CD14-positive monocyte (primary cell): ENCODE measurements around the gene DOK6. TPM values are rescaled to one million over a fixed set of nuclear protein-coding genes. Genes with fewer than 3 reads are reported as not detected.
"Not testable (repeated sequence)": the region's sequence is repeated elsewhere in the genome, so short reads cannot be mapped to it uniquely, and the experiment has no call there.

Experiments
- DNase-seq, 3 donors: peaks; one replicate each; pipeline ENCODE4 v3.0.0-alpha.2; 2011 to 2022
- H2AFZ ChIP-seq: 2 replicates; pipeline ENCODE4 v1.6.0; 2012; ENCODE audit warnings: mild to moderate bottlenecking, low read depth, low read length, inconsistent platforms; ENCODE audit not compliant: insufficient read depth, poor library complexity, severe bottlenecking
- H3K27ac ChIP-seq, 2 donors: 1 replicate in 1 of 2; 2 replicates in 1 of 2; pipeline ENCODE4 v1.5.1; 2012 to 2013; ENCODE audit warnings: low read length in 2 of 2, control low read depth in 1 of 2, inconsistent platforms in 1 of 2, low read depth in 1 of 2, mild to moderate bottlenecking in 1 of 2
- H3K27me3 ChIP-seq, 2 donors: one replicate each; pipeline versions ENCODE4 v1.6.0 to v1.6.1; 2011 to 2013; ENCODE audit warnings: low read length in 2 of 2; ENCODE audit not compliant: control insufficient read depth in 2 of 2, insufficient read depth in 2 of 2
- H3K36me3 ChIP-seq, 2 donors: replicated peaks in 1 of 2; 1 replicate in 1 of 2; 2 replicates in 1 of 2; pipeline versions ENCODE4 v1.5.1 to v1.6.1; 2012 to 2013; ENCODE audit warnings: low read length in 2 of 2, control low read depth in 1 of 2, inconsistent platforms in 1 of 2, mild to moderate bottlenecking in 1 of 2; ENCODE audit not compliant: insufficient read depth in 2 of 2, control insufficient read depth in 1 of 2
- H3K4me1 ChIP-seq, 2 donors: 1 replicate in 1 of 2; 2 replicates in 1 of 2; pipeline versions ENCODE4 v1.5.1 to v1.6.1; 2012 to 2013; ENCODE audit warnings: low read length in 2 of 2, control low read depth in 1 of 2, inconsistent platforms in 1 of 2, mild to moderate bottlenecking in 1 of 2, moderate library complexity in 1 of 2; ENCODE audit not compliant: insufficient read depth in 2 of 2, control insufficient read depth in 1 of 2
- H3K4me2 ChIP-seq: replicated peaks from 2 replicates; pipeline ENCODE3; 2012; ENCODE audit warnings: low read length, moderate library complexity, mild to moderate bottlenecking; ENCODE audit not compliant: poor library complexity, severe bottlenecking; ENCODE audit errors: extremely low read depth
- H3K4me3 ChIP-seq, 3 experiments: fragments of 200-600 bp in 1 of 3; sonication (generic) in 1 of 3; replicated peaks in 1 of 3; 1 replicate in 2 of 3; 2 replicates in 1 of 3; pipeline ENCODE4 v1.5.1; 2011 to 2013; ENCODE audit warnings: low read length in 3 of 3, mild to moderate bottlenecking in 3 of 3, control low read depth in 2 of 3, low read depth in 2 of 3, inconsistent platforms in 1 of 3, moderate library complexity in 1 of 3
- H3K79me2 ChIP-seq: 2 replicates; pipeline ENCODE4 v1.6.0; 2012; ENCODE audit warnings: mild to moderate bottlenecking, control low read depth, inconsistent platforms, low read length, moderate library complexity; ENCODE audit not compliant: insufficient read depth
- H3K9ac ChIP-seq: 2 replicates; pipeline ENCODE4 v1.6.0; 2017; ENCODE audit warnings: low read length, mild to moderate bottlenecking; ENCODE audit not compliant: insufficient read depth, poor library complexity, severe bottlenecking
- H3K9me3 ChIP-seq, 2 donors: replicated peaks in 1 of 2; 1 replicate in 1 of 2; 2 replicates in 1 of 2; pipeline versions ENCODE4 v1.5.1 to v1.6.1; 2012 to 2013; ENCODE audit warnings: low read length in 2 of 2, control low read depth in 1 of 2; ENCODE audit not compliant: control insufficient read depth in 1 of 2, insufficient read depth in 1 of 2
- H4K20me1 ChIP-seq: 2 replicates; pipeline ENCODE4 v1.6.0; 2012; ENCODE audit warnings: mild to moderate bottlenecking, low read length, control low read depth, moderate library complexity; ENCODE audit not compliant: insufficient read depth
- H3K27ac Mint-ChIP-seq, 7 donors: one replicate each; pipeline ENCODE4 v1.8.0; 2020; ENCODE audit warnings: mild to moderate bottlenecking in 7 of 7, mixed read lengths in 7 of 7, moderate library complexity in 6 of 7, inconsistent platforms in 2 of 7
- H3K27me3 Mint-ChIP-seq, 3 donors: one replicate each; pipeline ENCODE4 v1.8.0; 2021 to 2022; ENCODE audit warnings: low read depth in 3 of 3, mild to moderate bottlenecking in 3 of 3, mixed read lengths in 3 of 3, moderate library complexity in 3 of 3, inconsistent platforms in 1 of 3
- H3K36me3 Mint-ChIP-seq, 2 donors: one replicate each; pipeline ENCODE4 v1.8.0; 2020; ENCODE audit warnings: mixed read lengths in 2 of 2, inconsistent platforms in 1 of 2, mild to moderate bottlenecking in 1 of 2
- H3K4me1 Mint-ChIP-seq: one replicate; pipeline ENCODE4 v1.8.0; 2020; ENCODE audit warnings: mild to moderate bottlenecking, mixed read lengths
- H3K4me3 Mint-ChIP-seq, 2 donors: one replicate each; pipeline ENCODE4 v1.8.0; 2020; ENCODE audit warnings: mild to moderate bottlenecking in 2 of 2, mixed read lengths in 2 of 2, moderate library complexity in 1 of 2
- H3K9me3 Mint-ChIP-seq, 7 donors: one replicate each; pipeline ENCODE4 v1.8.0; 2020 to 2022; ENCODE audit warnings: mixed read lengths in 7 of 7, mild to moderate bottlenecking in 6 of 7, moderate library complexity in 6 of 7, inconsistent platforms in 2 of 7
- CTCF ChIP-seq: fragments of 200-600 bp; IDR thresholded peaks from one replicate; pipeline ENCODE4 v1.8.0; 2022; ENCODE audit warnings: antibody characterized with exemption, mild to moderate bottlenecking
- WGBS: methylation state at CpG from one replicate; pipeline ENCODE4 v1.1.5; 2013; ENCODE audit warnings: missing lambda C conversion rate; ENCODE audit not compliant: insufficient coverage; 5-methylcytosine and 5-hydroxymethylcytosine counted together
- intact Hi-C, 2 donors: fragments of 100-400 bp; cut with micrococcal nuclease; formaldehyde crosslinking; loops; one replicate each; pipeline versions ENCODE4 v1.15.0 to v1.15.1; 2023
- polyA plus RNA-seq, 3 donors: library from polyadenylated mRNA; depleted of rRNA in 1 of 3; unstranded in 2 of 3; stranded (reverse) in 1 of 3; fragments of 300-500 nt in 2 of 3; fragments of >200 nt in 1 of 3; fragmentation: Illumina TruSeq in 2 of 3; gene quantifications; 1 replicate in 2 of 3; 2 replicates in 1 of 3; pipeline ENCODE4 v1.2.3, GENCODE V29; 2012 to 2021

Gene DOK6
- polyA plus RNA-seq, 3 donors = not detected

GRCh38 chr18:69658685-69659084 is 258.0 kb downstream of the DOK6 start:
- H3K27me3 Mint-ChIP-seq = no peaks in the 10 kb centered on the region
- H2AFZ ChIP-seq = no peak overlapping the region
- no peaks in the 10 kb centered on the region for H3K36me3 ChIP-seq
- no peak for TF ChIP-seq CTCF
- H4K20me1 ChIP-seq = no peaks in the 10 kb centered on the region
- no peaks in the 10 kb centered on the region for H3K4me1 Mint-ChIP-seq
- no peaks in the 10 kb centered on the region for H3K4me1 ChIP-seq
- no peaks in the 10 kb centered on the region for H3K79me2 ChIP-seq
- DNase-seq = no peak
- intact Hi-C loops = no loop called here
- no peak overlapping the region for H3K4me3 ChIP-seq
- H3K9me3 Mint-ChIP-seq = no peaks in the 10 kb centered on the region
- no peak overlapping the region for H3K4me3 Mint-ChIP-seq
- H3K9me3 ChIP-seq = no peaks in the 10 kb centered on the region
- no peak overlapping the region for H3K27ac Mint-ChIP-seq
- no peak overlapping the region for H3K4me2 ChIP-seq
- no peaks in the 10 kb centered on the region for H3K36me3 Mint-ChIP-seq
- H3K27ac ChIP-seq = no peak overlapping the region
- no CpG with 5 or more reads among the region's 2 CpGs for WGBS
- no peak overlapping the region for H3K9ac ChIP-seq
- no peaks in the 10 kb centered on the region for H3K27me3 ChIP-seq

- H3K4me3 ChIP-seq = no peak overlapping the region
- no peak overlapping the region for H2AFZ ChIP-seq
- intact Hi-C loops = no loop called here
- no peak overlapping the region for H3K27ac ChIP-seq
- DNase-seq = no peak
- no peaks in the 10 kb centered on the region for H3K27me3 ChIP-seq
- H3K4me1 Mint-ChIP-seq = no peaks in the 10 kb centered on the region
- no peaks in the 10 kb centered on the region for H3K4me1 ChIP-seq
- no peaks in the 10 kb centered on the region for H3K9me3 Mint-ChIP-seq
- H3K79me2 ChIP-seq = no peaks in the 10 kb centered on the region
- H3K4me3 Mint-ChIP-seq = no peak overlapping the region
- H3K27ac Mint-ChIP-seq = no peak overlapping the region
- no peak overlapping the region for H3K9ac ChIP-seq
- no peak for TF ChIP-seq CTCF
- H3K36me3 Mint-ChIP-seq = no peaks in the 10 kb centered on the region
- H3K27me3 Mint-ChIP-seq = no peaks in the 10 kb centered on the region
- H3K36me3 ChIP-seq = no peaks in the 10 kb centered on the region
- no peaks in the 10 kb centered on the region for H4K20me1 ChIP-seq
- no peaks in the 10 kb centered on the region for H3K9me3 ChIP-seq
- H3K4me2 ChIP-seq = no peak overlapping the region
- WGBS = 90% methylated on average over 6 of the region's 6 CpGs
Observed at GRCh38 chr18:69659142-69659651, 258.5 kb downstream of the DOK6 start.

GRCh38 chr18:69662090-69662489 is 261.4 kb downstream of the DOK6 start:
- not testable (repeated sequence) for H3K4me3 Mint-ChIP-seq, H3K9ac ChIP-seq

More at GRCh38 chr18:69662090-69662489, 261.4 kb downstream of the DOK6 start:
- H3K79me2 ChIP-seq, H3K9me3 Mint-ChIP-seq, H2AFZ ChIP-seq, H3K36me3 ChIP-seq, H3K9me3 ChIP-seq, H3K4me1 ChIP-seq, H3K4me1 Mint-ChIP-seq, H3K27me3 ChIP-seq, H3K27ac ChIP-seq, H3K4me2 ChIP-seq, H4K20me1 ChIP-seq, H3K4me3 ChIP-seq, H3K36me3 Mint-ChIP-seq, intact Hi-C loops, DNase-seq, H3K27me3 Mint-ChIP-seq: not testable (repeated sequence)
- peak overlapping the region in 1 of 7 donors; percentile 12 for H3K27ac Mint-ChIP-seq
- no CpG with 5 or more reads among the region's 5 CpGs for WGBS
